HG03064 (cell line): ENCODE data around the gene SHOC2.

Experiments used
- ATAC-seq: cut with Tn5 transposase; IDR thresholded peaks from one replicate; pipeline ENCODE4 v1.9.1; 2021; ENCODE audit warnings: low read depth; ENCODE audit not compliant: unreplicated experiment

Gene SHOC2

GRCh38 chr10:110944792-110945396 lies 25.5 kb downstream of the SHOC2 start:
- no peak for ATAC-seq

GRCh38 chr10:110946496-110946895 lies 27.1 kb downstream of the SHOC2 start:
- no peak for ATAC-seq

GRCh38 chr10:110947061-110947595 lies 27.7 kb downstream of the SHOC2 start:
- ATAC-seq = no peak

- ATAC-seq = no peak
Observed at GRCh38 chr10:110951381-110951780, 32.0 kb downstream of the SHOC2 start.

GRCh38 chr10:110957606-110958005 lies 38.2 kb downstream of the SHOC2 start:
- no peak for ATAC-seq

- ATAC-seq = no peak
Observed at GRCh38 chr10:110959379-110960332, 40.3 kb downstream of the SHOC2 start.

GRCh38 chr10:110960333-110960712 lies 40.9 kb downstream of the SHOC2 start:
- ATAC-seq = no peak

GRCh38 chr10:110962443-110962842 lies 43.0 kb downstream of the SHOC2 start:
- ATAC-seq = no peak

GRCh38 chr10:110963162-110963561 lies 43.8 kb downstream of the SHOC2 start:
- no peak for ATAC-seq

- no peak for ATAC-seq
Observed at GRCh38 chr10:110964681-110965080, 45.3 kb downstream of the SHOC2 start.

GRCh38 chr10:110965216-110965615 lies 45.8 kb downstream of the SHOC2 start:
- ATAC-seq = no peak

GRCh38 chr10:110966146-110966545 lies 46.7 kb downstream of the SHOC2 start:
- no peak for ATAC-seq

- ATAC-seq = no peak
Observed at GRCh38 chr10:110967009-110967630, 47.7 kb downstream of the SHOC2 start.

- ATAC-seq = no peak
Observed at GRCh38 chr10:110967645-110968044, 48.2 kb downstream of the SHOC2 start.

GRCh38 chr10:110969183-110969582 lies 49.8 kb downstream of the SHOC2 start:
- ATAC-seq = no peak

GRCh38 chr10:110971638-110972037 lies 52.2 kb downstream of the SHOC2 start:
- no peak for ATAC-seq

- no peak for ATAC-seq
Observed at GRCh38 chr10:110972231-110973134, 53.1 kb downstream of the SHOC2 start.

GRCh38 chr10:110973400-110973799 lies 54.0 kb downstream of the SHOC2 start:
- no peak for ATAC-seq

- ATAC-seq = no peak
Observed at GRCh38 chr10:110976577-110976976, 57.2 kb downstream of the SHOC2 start.

- no peak for ATAC-seq
Observed at GRCh38 chr10:110977662-110978061, 58.3 kb downstream of the SHOC2 start.
